DMS114 treated with DMSO at 0.1 percent for 48 hours (cell line): ENCODE measurements around the gene SKAP2.
A peak's percentile ranks its signal among the peaks of the same experiment; 100 is the strongest.
"Not testable (repeated sequence)": the region's sequence is repeated elsewhere in the genome, so short reads cannot be mapped to it uniquely, and the experiment has no call there.

Source experiments
- DNase-seq: peaks from one replicate; lab custom pipeline; 2025; ENCODE audit not compliant: unreplicated experiment; lab: John Stamatoyannopoulos, UW

SKAP2 gene

DNA sequence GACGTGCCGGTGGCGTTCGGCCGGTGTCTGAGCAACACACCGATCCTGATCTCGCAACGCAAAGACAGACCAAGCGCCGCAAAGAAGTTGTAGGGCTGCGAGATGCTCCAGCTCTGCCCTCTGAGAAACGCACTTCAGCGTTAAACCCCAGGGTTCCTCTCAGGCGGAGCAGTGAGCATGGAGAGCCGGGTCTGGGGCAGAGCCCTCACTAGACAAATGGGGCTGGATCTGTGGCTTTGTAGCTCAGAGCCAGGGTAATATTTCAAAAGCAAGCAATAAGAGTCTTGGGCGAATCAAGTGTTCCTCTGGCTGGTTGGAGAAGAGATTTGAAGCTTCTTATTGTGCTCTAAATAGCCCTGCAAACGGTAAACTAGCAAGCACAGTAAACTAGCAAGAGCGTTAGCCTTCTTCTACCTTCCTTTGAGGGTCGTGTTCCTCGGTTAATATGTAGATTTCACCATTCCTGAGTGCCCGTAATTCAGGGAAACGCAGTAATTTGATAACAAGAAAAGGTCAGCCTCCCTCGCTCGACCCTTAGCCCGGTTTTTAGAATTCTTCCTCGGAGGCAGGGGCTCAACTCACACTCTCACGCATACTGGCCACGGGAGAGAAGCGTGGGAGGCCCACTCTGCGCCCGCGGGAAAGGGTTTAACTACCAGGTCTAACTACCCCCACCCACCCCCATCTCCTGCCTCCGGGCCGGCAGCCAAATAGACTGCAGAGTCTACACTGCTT lies 6.7 kb downstream of the SKAP2 start:
- peak; percentile 15 for DNase-seq

DNA sequence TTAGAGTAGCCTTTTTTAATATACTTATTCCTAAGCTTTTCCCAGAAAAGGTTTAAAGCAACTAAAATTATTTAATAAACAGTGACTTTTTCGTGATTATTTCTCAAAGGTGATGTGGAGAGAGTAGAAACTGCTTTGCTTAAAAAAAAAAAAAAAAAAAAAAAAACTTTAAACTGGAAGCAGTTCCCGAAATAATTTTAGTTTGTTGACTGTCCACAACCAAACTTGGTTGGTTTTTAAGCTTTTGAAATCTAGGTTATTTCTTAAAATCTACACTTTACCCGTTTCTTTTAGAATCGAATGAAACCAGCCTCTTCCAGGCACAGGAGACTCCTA lies 7.3 kb downstream of the SKAP2 start:
- DNase-seq = no peak

DNA sequence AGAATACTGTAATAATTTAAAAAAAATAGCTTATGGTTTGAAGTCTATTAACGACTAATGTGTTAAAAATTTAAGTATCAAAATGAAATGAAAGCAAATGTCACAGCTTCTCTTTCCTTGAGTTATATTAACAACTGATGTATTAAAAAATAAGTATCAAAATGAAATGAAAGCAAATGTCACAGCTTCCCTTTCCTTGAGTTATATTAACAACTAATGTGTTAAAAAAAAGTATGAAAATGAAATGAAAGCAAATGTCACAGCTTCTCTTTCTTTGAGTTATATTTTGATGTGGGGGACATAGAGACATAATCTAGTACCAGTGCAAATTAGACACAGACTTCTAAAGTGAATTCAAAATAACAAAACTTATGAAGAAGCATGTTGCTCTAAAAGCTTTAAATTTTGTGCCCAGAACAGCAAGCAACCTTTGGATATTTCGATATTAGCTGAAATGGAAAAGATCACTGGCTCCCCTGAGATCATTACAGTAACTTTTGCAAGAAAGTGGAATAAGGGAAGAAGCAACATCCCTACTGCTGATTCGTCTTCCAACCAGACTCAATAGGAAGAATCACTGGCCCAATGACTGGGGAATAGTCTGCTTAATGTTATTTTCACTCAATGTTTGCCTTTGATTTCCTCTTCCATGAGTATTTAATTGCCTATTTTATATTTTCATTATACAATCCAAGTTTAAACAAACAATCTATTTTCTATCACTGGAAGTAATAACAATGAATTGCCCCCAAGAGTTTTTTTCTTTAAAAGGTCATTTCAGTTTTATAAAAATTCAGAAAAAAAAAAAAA lies 8.0 kb downstream of the SKAP2 start:
- peak; percentile 14 for DNase-seq

GRCh38 chr7:26854876-26855855 lies 9.2 kb downstream of the SKAP2 start:
- no peak for DNase-seq

- DNase-seq = peak; percentile 66
Measured at GRCh38 chr7:26853788-26854393, 10.5 kb downstream of the SKAP2 start.

GRCh38 chr7:26850193-26850651 lies 14.2 kb downstream of the SKAP2 start:
- no peak for DNase-seq

DNA sequence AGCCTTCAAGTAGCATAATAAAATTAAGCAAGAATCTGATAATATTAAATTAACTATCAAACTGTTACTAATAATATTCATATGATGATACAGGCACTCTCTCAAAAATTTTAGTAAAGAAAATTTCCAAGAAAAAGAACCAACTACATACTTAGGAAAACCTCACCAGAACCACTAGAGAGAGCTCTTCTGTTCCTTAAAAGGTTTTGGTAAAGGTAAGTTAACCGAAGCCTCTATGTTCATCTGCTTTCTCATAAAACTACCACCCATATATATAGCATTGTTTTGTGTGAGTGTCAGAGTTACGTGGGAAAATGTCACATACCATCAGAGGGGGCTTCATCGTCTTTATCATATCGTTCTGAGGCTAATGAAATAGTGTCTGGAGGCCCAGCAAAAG lies 20.7 kb downstream of the SKAP2 start:
- peak; percentile 18 for DNase-seq

GRCh38 chr7:26842897-26843296 lies 21.5 kb downstream of the SKAP2 start:
- DNase-seq = no peak

DNA sequence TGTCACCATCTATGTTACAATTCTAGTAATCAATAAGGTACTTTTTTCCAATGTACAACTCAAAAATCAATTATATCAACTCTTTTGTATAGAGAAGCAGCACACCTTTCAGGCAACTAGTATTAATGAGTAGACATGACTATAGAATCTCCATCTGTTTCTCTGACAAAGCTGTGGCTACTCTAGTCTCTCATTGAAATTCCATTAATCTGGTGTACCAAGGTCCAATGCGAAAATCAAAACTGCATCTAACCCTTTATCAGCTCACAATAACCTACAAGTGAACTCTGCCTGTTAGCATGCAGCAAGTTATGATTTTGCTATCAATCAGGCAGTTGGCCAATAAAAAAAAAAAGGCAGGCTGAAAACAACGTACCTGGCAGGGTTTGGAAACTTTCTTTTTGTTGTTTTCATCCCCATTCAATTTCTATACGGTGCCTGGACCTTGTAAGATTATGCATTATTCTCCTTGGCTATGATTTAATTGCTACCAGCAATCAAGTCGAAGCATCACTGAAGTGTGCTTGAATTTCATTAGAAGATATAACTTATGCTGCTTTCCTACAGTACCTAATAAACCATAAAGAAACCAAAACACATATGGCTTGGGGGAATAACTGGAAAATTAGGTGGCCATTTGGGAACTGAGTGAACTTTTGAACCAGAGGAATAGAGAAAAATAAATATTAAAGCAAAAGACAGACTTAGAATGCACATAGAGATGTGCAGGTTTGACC lies 23.2 kb downstream of the SKAP2 start:
- no peak for DNase-seq

DNA sequence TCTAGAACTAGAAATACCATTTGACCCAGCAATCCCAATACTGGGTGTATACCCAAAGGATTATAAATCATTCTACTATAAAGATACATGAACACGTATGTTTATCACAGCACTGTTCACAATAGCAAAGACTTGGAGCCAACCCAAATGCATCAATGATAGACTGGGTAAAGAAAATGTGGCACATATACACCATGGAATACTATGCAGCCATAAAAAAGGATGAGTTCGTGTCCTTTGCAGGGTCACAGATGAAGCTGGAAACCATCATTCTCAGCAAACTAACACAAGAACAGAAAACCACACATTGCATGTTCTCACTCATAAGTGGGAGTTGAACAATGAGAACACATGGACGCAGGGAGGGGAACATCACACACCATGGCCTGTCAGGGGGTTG lies 27.6 kb downstream of the SKAP2 start:
- not testable (repeated sequence) for DNase-seq

GRCh38 chr7:26815426-26815825 lies 49.0 kb downstream of the SKAP2 start:
- peak; percentile 19 for DNase-seq

GRCh38 chr7:26813432-26813831 lies 51.0 kb downstream of the SKAP2 start:
- DNase-seq = peak; percentile 78

DNA sequence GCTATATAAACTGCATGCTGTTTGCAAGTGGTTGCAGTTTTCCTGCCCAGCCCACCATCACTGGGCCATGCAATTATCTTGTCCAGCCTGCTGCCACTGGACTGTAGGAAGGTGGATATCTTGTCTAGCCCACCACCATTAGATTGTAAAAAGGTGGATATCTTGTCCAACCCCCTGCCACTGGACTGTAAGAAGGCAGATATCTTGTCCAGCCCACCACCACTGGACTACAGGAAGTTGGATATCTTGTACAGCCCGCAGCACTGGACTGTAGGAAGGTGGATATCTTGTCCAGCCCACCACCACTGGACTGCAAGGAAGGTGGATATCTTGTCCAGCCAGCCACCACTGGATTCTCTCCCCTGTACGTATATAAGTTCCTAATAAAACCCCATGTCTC lies 69.8 kb downstream of the SKAP2 start:
- no peak for DNase-seq

- DNase-seq = no peak
Measured at GRCh38 chr7:26792576-26792975, 71.8 kb downstream of the SKAP2 start.

DNA sequence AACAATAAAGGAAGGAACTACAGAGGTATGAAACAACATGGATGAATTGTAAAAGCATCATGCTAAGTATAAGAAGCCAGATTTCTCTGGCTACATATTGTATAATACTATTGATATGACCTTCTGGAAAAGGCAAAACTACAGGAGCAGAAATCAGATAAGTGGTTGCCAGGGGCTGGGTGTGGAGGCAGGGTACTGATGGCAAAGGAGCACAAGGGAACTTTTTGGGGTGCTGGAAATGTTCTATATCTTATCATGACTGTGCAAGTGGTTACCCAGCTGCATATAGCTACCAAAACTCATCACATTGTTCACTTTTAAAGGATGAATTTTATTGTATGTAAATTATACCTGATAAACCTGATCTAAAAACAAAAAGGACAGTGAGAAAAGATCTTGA lies 72.4 kb downstream of the SKAP2 start:
- no peak for DNase-seq

GRCh38 chr7:26789481-26790184 lies 74.8 kb downstream of the SKAP2 start:
- DNase-seq = no peak

GRCh38 chr7:26787701-26788100 lies 76.7 kb downstream of the SKAP2 start:
- no peak for DNase-seq

DNA sequence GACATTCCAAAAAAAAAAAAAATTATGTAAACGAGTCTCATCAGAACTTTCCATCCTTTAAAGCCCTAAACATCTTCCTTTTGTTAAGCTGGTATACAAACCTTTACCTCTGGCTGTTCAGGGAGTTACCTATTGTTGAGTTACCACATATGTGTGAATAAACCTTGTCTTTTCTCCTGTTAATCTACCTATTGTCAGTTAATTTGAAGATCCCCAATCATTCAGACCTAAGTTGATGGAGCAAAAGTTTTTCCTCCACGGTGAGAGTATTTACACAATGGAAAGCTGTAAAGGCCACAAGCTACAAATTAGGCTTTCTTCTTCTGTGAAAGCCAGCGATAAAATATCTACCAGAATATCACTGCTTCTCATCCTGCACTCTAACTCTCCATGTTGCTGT lies 80.3 kb downstream of the SKAP2 start:
- DNase-seq = no peak

DNA sequence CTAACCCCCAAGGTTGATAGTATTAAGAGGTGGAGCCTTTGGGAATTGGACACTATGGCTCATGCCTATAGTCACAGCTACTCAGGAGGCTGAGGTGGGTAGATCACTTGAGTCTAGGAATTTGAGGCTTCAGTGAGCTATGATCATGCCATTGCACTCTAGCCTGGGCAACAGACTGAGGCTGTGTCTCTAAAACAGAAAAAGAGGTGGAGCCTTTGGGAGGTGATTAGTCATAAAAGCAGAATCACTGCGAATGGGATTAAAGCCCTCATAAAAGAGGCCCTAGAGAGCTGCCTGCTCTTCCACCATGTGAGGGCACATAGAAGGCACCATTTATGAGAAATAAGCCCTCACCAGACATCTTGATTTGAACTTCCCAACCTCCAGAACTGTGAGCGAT lies 81.9 kb downstream of the SKAP2 start:
- no peak for DNase-seq
